Hematopoietic multipotent progenitor cell treated with erythropoietin and hydrocortisone succinate and interleukin-3 and kit ligand, for 8 days (in vitro differentiated cells): ENCODE measurements around the gene DYNLT3.

ENCODE experiments used
- DNase-seq: peaks from one replicate; pipeline ENCODE4 v3.0.0-alpha.2; 2015

The DYNLT3 gene

GRCh38 chrX:37840931-37841330, 6.4 kb downstream of the DYNLT3 start:
- no peak for DNase-seq

- no peak for DNase-seq
Observed at GRCh38 chrX:37834937-37835336, 12.4 kb downstream of the DYNLT3 start.

- no peak for DNase-seq
Observed at GRCh38 chrX:37830371-37830770, 17.0 kb downstream of the DYNLT3 start.

GRCh38 chrX:37829721-37830120, 17.6 kb downstream of the DYNLT3 start:
- no peak for DNase-seq

DNA sequence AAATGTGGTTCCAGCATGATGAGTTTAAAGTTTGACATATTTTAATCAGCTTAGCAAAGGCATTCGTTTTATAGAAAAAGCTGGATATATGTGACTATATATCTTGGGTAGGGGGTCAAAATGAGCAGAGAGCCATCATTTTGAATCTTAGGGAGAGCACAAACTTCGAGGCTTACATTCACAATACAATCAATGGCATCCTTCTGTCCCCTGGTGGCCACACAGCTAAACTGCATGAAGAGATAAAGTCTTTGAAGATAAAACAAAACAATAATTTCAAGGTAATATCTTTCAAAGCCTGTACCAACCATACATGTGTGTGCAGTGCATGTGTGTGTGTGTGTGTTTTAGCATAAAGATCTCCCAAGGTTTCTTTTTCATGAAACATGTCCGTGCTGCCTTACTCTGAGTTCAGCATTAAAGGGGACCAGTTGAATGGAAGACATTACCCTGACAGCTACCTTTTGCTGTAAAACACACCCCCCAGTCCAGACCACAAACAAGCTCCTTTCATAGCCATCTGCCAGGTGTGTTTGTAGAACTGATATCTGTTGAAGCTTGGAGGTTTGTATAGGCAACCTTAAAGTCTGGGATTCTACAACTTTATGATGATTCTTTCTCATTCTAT, 22.0 kb downstream of the DYNLT3 start:
- peak; percentile 58 for DNase-seq

DNA sequence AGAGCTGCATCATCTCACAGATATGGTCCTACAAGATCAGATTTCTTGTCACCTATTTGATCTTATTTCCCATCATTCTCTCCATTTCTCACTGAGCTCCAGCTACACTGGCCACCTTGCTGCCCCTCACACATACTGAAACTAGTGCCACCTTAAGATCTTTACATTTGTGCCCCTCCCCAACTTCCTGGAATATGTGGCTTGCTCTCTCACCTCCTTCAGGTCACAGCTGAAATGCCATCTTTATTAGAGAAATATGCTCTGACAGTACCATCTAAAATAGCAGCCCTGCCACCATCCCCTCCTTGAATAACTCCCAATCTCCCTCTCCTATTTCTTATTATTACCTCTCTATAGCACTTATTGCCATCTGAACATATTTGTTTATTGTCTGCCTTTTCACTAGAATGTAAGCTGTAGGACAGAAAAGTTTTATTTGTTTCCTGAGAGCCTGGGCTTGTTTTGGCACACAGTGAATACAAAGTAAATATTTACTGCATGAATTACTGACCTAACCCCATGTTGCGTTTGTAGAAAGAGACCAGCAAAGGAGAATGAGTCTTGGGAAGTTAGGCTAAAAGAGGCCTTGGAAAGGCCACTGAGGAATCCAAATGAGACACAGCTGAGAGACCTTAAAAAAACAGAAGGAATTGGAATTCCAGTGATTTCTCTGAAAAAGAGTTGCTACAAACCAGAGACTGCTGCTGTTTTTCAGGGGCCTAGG, 22.7 kb downstream of the DYNLT3 start:
- DNase-seq, result no peak

DNA sequence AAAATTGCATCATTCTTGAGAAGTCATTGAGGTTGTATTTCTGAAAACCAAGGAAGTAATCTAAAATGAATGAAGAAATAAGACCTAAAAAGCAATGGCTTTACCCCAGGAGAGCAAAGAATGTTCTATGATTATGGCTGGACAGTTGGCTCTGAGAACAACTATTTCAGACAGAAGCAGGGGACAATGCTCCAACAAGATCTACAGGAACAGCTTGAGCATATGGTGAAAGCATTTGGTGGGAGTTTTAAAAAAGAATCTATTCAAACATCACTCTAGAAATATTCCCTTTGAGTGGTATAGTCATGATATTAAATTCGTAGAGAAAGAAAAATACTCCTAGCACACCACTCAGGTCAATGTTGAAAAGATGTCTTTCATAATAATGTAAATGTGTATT, 26.7 kb downstream of the DYNLT3 start:
- no peak for DNase-seq

- DNase-seq, result no peak
Observed at GRCh38 chrX:37818031-37818430, 29.3 kb downstream of the DYNLT3 start.

- DNase-seq, result no peak
Observed at GRCh38 chrX:37817579-37817978, 29.8 kb downstream of the DYNLT3 start.

GRCh38 chrX:37817176-37817575, 30.2 kb downstream of the DYNLT3 start:
- no peak for DNase-seq

DNA sequence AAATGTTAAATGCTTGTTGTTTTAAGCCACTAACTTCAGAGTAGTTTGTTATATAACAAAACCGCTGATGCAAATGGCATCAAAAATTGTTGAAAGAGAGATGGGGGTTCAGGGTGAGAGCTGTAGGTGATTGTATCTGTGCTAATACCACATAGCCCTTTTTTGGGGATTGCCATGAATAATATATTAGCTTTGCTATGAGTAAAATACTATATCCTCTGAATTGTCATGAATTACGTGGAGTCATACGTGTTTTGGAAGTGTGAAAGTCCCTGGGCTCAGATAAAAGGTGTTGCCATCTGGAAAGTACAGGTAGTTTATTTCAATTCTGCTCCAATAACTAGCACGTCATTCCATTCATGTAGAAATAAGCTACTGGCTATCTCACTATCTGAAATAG, 30.6 kb downstream of the DYNLT3 start:
- DNase-seq, result no peak

DNA sequence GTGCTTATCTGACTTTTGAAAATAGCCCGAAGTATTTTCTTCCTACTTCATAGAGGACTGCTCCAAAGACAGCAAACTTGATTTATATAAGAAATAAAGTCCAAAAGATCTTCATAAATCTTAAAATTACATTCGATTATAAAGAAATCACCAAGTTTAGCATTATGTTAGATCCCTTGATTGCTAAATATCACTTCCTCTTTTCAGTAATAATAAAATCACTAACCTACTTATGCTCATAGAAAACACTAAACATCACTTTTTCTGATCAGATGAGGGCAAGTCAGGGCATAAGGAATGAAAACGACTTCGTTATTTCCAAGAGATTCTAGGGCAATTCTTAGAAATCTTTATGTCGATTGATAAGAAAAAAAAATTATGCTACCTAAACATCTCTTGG, 32.0 kb downstream of the DYNLT3 start:
- no peak for DNase-seq

- no peak for DNase-seq
Observed at GRCh38 chrX:37813570-37813969, 33.8 kb downstream of the DYNLT3 start.

GRCh38 chrX:37812110-37812509, 35.3 kb downstream of the DYNLT3 start:
- DNase-seq, result no peak

DNA sequence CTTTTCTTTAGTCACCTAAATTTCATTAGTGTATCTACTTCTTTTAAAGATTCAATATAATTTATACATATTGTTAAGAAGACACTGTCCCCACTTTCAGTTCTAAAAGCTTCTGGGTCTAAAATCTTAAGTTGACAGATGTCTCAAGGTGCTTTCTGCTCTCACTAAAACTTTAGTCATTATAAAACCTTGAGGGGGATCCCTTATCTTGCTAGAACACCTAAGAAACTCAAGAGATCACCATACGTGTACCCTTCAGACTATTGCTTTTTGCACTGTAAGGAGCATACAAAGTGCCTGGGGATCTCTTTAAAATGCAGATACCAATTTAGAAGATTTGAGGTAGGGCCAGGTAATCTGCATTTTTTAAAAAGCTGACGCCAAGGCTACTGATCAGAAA, 37.4 kb downstream of the DYNLT3 start:
- no peak for DNase-seq

GRCh38 chrX:37803057-37803456, 44.3 kb downstream of the DYNLT3 start:
- no peak for DNase-seq

GRCh38 chrX:37802028-37802427, 45.3 kb downstream of the DYNLT3 start:
- no peak for DNase-seq

DNA sequence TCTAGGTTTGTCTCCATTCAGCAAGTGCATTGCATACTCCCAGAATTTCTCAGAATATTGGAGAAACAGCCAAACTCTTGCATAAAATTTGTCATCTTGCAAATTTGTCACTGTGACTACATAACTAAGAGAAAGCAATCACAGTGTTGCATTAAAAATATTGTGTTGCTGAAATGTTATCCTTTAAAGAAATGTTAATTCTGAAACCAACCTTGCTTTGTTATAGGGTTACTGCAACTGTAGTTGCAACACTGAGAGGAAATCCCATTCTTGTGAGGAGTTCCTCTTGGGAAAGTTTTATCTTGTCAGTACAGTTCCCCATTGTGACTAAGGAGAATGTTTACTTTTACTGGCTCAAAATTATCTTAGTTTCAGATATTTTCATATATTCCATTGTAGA, 46.7 kb downstream of the DYNLT3 start:
- DNase-seq, result no peak

DNA sequence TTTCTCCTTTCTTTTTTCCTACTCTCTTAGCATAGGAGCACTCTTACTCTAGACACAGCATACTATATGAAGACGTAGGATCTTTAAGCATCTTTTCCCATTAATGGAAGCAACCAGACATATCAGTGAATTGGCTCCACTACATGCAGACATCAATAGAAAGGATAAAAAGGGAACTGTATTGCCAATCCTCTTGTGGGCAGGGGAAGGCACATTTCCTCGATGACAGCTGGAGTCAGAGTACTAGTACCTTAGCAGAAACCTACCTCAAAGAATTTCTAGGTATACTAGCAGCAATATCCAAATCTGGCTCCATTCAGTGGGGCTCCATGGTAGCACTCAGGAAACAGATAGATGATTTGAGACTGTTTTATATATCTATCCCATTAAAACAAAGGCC, 47.4 kb downstream of the DYNLT3 start:
- no peak for DNase-seq

DNA sequence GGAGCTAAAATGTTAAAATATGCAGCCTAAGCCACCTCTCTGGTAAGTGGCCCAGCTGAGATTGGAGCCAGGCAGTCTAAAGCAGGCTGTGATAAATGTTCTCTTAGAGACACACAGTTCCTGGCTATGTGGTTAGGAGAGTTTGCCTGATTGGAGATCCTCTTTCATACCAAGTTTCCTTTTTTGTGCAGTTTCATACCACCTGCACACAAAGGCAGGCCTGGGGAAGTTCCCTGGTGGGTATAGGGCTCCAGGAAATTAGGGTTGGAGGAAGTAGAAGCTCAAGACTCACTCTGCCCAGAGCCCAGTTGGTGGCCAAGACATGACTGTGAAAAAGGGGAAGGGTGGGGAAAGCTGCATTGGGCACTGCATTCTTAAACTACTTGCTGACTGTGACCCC, 50.6 kb downstream of the DYNLT3 start:
- DNase-seq, result no peak

- no peak for DNase-seq
Observed at GRCh38 chrX:37796310-37796709, 51.1 kb downstream of the DYNLT3 start.
